Middle frontal gyrus (tissue), 1 donor: ENCODE results near the gene SYCP1.
"Not testable (repeated sequence)": the region's sequence is repeated elsewhere in the genome, so short reads cannot be mapped to it uniquely, and the experiment has no call there.

Source experiments
- DNase-seq: peaks from one replicate; pipeline ENCODE4 v3.0.0-alpha.2; 2015; ENCODE audit warnings: low spot score; ENCODE audit errors: extremely low spot score

The SYCP1 gene

DNA sequence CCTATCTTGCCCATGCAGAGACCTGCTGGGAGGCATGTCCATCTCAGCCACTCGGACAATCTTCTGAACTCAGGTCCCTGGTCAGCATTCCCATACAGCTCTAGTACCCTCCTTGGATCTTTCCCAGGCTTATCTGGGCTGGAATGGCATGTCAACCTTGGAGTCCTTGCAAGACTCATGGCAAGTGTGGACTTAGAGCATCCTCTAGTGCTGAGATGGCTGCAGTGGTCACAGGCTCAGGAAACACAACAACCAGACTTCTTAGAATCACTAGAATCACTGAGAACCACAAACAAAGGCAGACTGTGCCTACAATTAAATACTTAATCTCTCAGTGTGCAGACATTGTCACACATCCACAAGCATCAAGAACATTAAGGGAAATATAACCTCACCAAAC is 101.9 kb downstream of the SYCP1 start:
- no peak for DNase-seq

DNA sequence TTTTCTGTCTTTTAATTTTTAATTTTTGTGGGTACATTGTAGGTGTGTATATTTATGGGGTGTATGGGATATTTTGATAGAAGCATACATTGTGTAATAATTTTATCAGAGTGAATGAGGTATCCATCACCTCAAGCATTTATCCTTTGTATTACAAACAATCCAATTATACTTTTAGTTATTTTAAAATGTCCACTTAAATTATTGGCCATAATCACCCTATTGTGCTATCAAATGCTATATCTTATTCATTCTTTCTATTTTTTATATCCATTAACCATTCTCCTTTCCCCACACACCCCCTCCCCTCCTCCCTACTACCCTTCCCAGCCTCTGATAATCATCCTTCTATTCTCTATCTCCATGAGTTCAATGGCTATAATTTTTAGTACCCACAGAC is 104.8 kb downstream of the SYCP1 start:
- DNase-seq = no peak

DNA sequence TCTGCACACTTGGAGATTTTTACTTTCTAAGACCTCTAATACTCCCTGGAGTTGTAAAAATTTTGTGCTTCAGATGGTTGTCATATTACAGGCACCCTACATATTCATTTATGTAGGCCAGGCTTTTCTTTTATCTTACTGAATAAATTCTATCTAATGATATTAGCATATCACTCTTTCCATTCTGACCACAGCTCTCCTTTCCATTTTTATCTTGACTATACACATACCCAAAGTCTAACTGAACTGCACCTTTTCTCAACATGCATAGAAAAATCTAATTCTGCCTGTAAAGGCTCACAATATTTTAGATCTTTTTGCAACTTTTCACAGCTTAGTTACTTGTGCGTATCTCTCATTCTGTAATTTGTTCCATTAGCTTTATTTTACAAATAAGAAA is 122.2 kb downstream of the SYCP1 start:
- DNase-seq = no peak

DNA sequence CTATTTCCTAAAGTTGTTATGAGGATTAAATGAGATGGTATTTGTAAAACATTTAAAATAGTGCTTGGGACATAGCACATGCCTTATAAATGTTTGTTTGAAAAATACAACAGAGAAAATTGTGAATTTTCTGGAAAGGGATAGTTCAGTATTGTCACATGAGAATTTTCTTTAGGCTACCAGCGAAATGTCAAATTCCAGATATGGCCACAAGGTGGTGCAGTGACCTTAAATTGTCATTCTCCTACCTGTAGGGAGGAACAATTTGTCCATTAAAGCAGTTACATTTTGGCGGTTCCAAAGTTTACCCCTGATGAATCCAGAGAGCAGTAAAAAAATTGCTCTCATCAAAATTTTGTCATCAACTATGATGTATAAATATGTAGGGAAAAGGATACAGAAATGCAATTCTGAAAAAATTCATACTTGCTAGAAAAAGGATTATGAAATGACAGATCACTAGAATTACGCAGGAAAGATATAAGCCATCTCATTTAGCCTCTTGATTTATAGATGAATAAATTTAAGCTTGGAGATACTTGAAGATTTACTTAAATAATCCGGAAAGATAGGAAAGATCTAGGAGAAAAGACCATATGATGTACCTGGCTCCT is 124.7 kb downstream of the SYCP1 start:
- DNase-seq = peak; percentile 34

DNA sequence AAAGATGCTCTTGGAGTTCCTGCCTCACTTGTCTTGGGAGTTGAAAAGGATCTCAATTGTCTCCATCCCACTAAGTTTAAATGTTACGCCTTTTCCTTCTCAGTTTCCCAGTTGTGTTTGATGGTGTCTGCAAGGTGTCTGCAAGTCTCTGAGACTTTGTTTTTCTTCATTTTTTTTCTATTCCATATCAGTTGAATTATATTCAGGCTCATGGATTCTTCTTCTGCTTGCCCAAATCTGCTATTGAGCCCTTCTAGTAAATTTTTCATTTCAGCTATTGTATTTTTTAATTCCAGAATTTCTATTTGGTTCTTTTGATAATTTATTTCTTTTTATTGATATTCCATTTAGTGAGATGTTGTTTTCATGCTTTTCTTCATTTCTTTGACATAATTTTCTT is 127.6 kb downstream of the SYCP1 start:
- no peak for DNase-seq

DNA sequence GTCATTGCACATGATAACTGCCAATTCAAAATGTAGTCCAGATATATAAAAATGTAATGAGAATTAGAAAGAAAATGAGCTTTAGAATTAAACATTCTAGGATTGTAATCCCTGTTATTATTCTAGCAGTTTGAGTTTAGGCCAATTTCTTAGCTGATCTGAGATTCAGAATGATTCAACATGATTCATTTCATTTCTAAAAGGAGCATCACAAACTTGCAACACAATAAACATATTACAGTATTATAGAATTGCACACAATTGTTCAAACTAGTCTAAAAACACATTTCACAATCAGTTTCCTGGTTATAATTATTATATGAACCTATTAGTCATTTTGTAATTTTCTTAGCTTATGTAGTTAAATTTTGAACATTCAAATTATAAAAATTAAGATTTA is 131.6 kb downstream of the SYCP1 start:
- no peak for DNase-seq

DNA sequence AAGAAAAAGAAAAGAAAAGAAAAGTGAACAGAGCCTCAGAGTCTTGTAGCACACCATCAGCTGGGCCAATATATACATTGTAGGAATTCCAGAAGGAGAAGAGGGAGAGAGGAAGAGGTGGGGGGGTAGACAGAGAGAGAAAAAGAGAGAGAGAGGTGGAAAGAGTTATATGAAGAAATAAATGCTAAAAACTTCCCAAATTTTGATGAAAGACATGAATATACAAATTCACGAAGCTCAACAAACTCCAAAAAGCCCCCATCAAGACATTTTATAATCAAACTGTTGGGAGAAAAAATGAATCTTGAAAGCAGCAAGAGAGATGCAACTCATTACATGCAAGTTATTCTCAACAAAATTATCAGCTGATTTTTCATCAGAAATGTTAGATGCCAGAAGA is 133.4 kb downstream of the SYCP1 start:
- no peak for DNase-seq

DNA sequence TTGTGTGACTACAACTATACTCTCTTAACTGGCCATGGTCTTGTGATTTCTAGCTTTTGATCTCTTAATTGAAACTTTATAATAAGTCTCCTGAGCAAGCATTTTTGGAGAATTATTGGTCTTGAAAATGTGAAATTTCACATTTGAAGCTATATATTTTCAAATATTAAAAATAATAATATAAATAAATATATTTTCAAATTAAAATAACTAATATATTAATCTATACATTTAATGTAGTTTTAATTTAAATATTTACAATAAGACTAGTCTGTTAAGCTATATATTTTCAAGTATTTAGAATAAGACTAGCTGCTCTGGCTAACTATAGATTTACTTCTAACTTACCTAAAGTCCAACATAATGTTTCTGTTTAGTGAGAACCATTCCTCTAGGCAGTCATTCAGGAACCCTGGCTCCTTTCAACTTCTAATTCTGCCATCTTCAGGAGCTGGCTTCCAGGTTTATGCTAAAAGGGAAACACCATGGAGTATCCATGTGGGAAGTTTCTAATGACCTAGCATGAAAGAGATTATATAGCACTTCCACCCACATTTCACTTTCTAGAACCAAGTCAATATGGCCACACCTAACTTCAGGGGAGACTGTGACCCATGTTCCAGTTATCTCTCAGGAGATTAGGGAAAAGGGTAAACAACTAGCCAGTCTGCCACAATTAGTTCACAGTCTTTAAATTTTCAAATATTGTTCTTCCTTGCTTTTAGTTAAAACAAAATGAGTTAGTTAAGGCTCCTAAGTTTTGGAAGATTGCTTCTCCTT is 143.0 kb downstream of the SYCP1 start:
- DNase-seq = no peak

DNA sequence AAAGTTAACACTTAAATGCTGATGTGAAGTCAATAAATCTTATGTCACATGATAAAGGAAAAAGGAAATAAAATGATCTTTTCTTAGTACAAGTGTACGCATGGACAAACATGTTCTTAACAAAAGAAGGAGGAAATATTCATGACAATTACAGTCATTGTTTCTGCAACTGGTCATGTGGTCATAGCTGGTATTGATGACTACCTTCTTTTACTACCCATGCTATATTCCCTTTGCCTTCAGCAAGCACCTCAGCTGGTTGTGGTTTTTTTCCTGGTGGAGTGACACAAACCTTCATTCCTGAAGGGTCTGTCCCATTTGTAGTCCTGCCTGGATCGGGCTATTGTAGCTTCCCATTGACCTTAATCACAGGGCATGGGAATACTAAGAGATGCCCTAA is 151.5 kb downstream of the SYCP1 start:
- no peak for DNase-seq

DNA sequence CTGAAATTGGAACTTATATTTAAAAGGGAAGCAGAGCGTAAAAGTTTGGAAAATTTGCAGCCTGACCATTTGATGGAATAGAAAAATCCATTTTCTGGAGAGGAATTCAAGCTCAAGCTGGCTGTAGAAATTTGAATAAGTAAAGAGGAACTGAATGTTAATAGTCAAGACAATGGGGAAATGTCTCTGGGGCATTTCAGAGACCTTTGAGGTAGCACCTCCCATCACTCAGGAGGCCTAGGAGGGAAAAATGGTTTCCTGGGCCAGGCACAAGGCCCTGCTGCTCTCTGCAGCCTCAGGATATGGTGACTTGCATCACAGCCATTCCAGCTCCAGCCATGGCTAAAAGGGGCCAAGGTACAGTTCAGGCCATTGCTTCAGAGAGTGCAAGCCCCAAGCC is 157.3 kb downstream of the SYCP1 start:
- DNase-seq = no peak

DNA sequence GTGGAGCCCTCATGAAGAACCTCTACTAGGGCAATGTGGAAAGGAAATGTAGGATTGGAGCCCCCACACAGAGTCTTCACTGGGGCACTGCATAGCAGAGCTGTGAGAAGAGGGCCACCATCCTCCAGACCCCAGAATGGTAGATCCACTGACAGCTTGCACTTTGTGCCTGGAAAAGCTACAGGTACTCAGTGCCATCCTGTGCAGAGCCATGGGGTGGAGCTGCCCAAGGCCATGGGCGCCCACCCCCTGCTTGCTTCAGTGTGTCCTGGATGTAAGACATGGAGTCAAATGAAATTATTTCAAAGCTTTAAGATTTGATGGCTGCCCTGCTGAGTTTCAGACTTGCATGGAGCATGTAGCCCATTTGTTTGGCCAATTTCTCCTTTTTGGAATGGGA is 157.8 kb downstream of the SYCP1 start:
- no peak for DNase-seq

DNA sequence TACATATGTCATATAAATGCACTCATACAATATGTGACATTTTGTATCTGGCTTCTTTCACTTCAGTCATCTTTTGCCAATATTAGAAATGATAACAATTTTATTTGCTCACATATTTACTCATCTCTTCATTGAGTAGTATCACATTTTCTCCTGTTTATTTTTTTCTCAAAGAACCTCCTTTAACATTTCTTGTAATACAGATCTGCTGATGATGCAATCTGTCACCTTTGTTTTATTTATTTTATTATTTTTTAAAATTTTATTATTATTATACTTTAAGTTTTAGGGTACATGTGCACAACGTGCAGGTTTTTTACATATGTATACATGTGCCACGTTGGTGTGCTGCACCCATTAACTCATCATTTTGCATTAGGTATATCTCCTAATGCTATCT is 159.1 kb downstream of the SYCP1 start:
- no peak for DNase-seq

DNA sequence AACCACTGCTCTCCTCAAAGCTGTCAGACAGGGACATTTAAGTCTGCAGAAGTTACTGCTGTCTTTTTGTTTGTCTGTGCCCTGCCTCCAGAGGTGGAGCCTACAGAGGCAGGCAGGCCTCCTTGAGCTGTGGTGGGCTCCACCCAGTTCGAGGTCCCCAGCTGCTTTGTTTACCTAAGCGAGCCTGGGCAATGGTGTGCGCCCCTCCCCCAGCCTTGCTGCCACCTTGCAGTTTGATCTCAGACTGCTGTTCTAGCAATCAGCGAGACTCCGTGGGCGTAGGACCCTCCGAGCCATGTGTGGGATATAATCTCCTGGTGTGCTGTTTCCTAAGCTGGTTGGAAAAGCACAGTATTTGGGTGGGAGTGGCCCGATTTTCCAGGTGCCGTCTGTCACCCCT is 164.9 kb downstream of the SYCP1 start:
- DNase-seq = not testable (repeated sequence)

DNA sequence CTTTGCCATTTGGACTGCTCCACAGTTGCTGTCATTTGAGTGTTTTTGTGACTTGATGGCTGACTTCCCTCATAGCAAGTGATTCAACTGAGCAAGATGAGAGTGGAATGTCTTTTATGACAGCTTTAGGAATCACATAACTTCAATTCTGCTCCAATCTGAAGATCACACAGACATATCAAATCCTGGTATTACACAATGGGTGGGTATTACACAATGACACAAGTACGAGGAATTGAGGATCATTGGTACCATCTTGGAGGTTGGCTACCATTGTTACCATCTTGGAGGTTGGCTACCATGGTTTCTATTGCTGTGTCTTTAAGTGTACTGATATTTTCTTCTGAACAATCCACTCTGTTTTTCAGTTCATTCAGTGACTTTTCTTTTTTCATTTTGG is 166.5 kb downstream of the SYCP1 start:
- no peak for DNase-seq

DNA sequence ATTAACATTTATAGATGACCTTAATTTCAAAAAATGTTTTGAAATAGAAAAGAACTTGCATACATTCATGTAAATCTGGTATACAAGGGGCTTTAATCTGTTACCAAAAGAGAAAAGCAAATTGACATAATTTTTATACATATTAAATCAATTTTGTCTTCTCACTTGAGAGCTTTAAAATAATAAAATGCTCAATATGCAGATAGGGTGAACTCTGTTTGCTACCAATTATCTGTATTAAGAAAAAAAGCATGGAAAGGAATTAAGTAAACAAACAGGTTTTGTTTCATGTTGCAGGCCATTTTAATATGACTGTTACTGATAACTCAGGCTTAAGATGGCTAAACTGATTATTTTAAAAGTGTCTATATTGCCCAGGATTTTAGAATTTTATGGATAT is 168.9 kb downstream of the SYCP1 start:
- no peak for DNase-seq

DNA sequence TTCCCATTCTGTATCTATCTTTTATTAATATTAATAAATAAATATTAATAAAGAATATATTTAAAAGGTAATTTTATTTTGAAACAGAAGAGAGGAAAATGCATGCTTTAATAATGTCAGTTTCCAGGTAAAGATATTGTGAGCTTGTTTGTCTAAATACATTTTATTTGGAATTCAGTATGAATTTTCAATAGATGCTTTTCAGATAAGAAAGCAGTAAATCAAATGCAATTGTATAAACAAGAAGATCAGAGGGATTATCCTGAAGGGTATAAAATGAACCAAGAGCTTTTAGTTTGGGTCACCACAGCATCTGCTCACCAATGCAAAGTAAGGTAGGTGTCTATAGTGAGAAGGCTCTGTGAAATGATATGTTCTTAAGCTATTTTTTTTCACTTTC is 174.9 kb downstream of the SYCP1 start, which contains the start of gene TSHB:
TSHB (plus strand) TSS at position 301 of the 400 bp plus-strand sequence. CDS start 3,537 bp downstream, outside the sequence.
- no peak for DNase-seq

DNA sequence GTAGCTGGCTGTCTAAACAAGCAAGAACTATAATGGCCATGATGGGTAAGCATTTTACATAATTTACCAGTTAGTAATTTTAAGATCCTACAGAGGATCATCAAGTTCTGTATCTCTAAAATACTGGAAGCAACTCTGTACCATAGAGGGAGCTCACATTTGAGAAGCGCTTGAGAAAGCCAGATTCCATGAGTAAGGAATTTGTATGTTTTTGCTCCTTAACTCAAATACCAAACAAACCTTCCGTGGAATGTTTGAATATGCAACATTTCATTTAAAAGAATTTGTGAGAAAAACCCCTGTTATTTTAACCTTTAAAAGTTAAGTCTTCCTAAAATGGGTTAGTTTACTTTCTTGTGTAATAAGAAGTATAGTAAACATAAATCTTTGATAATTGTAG is 176.9 kb downstream of the SYCP1 start:
- no peak for DNase-seq

DNA sequence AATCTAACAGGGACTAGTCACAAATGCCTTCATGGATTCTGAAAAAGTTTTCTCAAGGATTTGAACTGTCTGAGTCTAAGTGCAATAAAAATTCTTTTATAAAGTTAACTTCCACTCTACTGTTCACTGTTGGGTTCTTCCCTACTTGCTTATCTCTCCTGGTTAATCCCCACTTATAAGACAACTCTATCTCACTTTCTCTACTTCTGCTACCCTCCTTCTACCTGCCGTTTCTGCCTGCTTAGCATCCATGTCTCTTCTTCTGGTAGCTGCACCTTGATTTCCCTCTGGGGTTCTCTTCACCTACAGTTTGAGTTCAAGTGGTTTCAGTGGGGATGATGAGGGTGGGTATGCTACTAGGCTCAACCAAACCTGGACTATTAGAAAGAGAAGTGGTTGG is 181.0 kb downstream of the SYCP1 start:
- no peak for DNase-seq

DNA sequence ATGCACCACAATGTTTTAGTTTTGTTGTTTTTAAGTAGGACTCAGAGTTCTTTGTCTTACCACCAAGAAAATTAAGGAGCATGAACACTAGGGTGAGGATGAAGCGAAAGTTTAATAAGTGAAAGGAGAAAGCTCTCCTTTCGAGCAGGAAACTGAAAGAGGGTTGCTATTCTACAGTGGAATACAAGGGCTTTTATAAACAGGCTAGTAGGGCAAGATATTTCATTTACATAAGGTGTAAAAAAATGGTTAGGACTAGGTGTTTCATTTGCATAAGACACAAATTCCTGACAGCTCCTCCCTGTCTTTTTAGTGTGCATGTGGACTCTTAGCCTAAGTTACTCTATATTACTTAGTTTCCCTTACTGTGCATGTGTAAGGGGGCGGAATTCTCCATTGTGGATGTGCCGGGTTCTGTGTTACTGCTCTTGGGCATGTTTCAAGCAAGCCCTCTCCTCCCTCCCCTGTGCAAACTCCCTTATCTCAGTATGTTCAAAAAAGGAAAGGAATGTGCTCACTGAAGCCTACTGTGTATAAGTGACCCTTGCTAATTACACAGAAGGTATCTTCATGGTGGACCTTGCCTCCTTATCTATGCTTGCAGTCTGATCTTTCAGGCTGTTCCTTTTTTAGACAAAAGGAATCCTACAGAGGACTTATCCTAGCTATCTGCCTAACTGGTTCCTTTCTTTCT is 182.3 kb downstream of the SYCP1 start:
- no peak for DNase-seq

DNA sequence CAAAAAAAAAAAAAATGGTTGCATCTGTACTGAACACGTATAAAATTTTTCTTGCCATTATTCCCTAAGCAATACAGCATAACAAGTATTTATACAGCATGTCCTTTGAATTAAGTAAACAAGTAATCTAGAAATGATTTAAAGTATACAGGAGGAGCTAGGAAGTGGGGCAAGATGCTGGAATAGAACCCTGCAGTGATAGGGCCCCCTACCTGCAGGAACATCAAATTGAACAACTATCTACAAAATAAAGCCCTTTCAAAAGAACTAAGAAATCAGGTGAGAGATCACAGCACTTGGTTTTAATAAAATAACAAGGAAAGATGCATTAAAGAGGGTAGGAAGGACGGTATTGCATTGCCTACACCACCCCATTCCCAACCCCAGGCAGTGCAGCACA is 185.8 kb downstream of the SYCP1 start:
- DNase-seq = no peak

DNA sequence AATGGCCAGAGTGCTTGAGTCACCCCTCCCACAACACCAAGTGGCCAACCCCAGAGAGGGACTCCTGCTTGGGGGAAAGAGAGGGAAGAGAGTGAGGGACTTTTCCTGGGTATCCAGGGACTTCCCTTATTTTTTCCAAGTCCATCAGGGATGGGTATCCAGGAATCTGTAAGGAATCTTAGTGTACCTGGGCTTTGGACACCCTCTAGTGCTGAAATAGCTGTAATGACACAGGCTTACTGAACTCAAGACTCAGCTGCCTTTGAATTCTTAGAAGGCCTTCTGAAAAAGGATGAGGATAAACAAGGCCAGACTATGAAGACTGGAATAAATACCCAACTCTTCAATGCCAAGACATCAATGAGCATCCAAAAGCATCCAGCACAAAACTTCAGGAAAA is 187.0 kb downstream of the SYCP1 start:
- DNase-seq = no peak
